CD4-positive, alpha-beta T cell (primary cell): ENCODE measurements around the gene AGBL4. TPM values are rescaled to one million over a fixed set of nuclear protein-coding genes. Genes with fewer than 3 reads are reported as not detected.

ENCODE experiments used
- ATAC-seq: fragments of 200-7000 bp; cut with Tn5 transposase; one replicate; pipeline ENCODE4 v1.10.0; 2022; ENCODE audit warnings: mild to moderate bottlenecking; ENCODE audit not compliant: poor library complexity
- CTCF ChIA-PET: fragments of 350-600 bp; sonication (Branson Sonifier 250); formaldehyde crosslinking; loops from one replicate; lab custom pipeline; 2021; ENCODE audit warnings: antibody characterized with exemption, inconsistent platforms; lab: Charles Lee
- POLR2A ChIA-PET: fragments of 350-600 bp; sonication (Branson Sonifier 250); formaldehyde crosslinking; loops from one replicate; lab custom pipeline; 2021; ENCODE audit warnings: antibody characterized with exemption, inconsistent platforms; lab: Charles Lee
- DNase-seq, 14 experiments: peaks; one replicate each; pipeline ENCODE4 v3.0.0-alpha.2; 2013 to 2020; ENCODE audit warnings: mixed read lengths in 2 of 14
- H3K27ac ChIP-seq, 2 donors: one replicate each; pipeline versions ENCODE4 v1.5.1 to v1.7.0; 2013; ENCODE audit warnings: low read length in 2 of 2, low read depth in 1 of 2, mild to moderate bottlenecking in 1 of 2
- H3K27me3 ChIP-seq, 2 experiments: 1 replicate in 1 of 2; 2 replicates in 1 of 2; pipeline versions ENCODE4 v1.6.1 to v1.7.0; 2013; ENCODE audit warnings: low read length in 2 of 2, control low read depth in 1 of 2, mild to moderate bottlenecking in 1 of 2, moderate library complexity in 1 of 2; ENCODE audit not compliant: insufficient read depth in 2 of 2, control insufficient read depth in 1 of 2
- H3K36me3 ChIP-seq: one replicate; pipeline ENCODE4 v1.6.1; 2013; ENCODE audit warnings: low read length, control low read depth; ENCODE audit not compliant: insufficient read depth
- H3K4me1 ChIP-seq: one replicate; pipeline ENCODE4 v1.6.1; 2013; ENCODE audit warnings: low read length, control low read depth; ENCODE audit not compliant: insufficient read depth
- H3K4me3 ChIP-seq: one replicate; pipeline ENCODE4 v1.5.1; 2013; ENCODE audit warnings: mild to moderate bottlenecking, low read length, moderate library complexity
- H3K9me3 ChIP-seq, 2 experiments: 1 replicate in 1 of 2; 2 replicates in 1 of 2; pipeline versions ENCODE4 v1.6.1 to v1.7.0; 2013; ENCODE audit warnings: low read length in 2 of 2, mild to moderate bottlenecking in 2 of 2, control low read depth in 1 of 2, moderate library complexity in 1 of 2; ENCODE audit not compliant: control insufficient read depth in 1 of 2, insufficient read depth in 1 of 2
- H3K27ac Mint-ChIP-seq: one replicate; pipeline ENCODE4 v1.8.0; 2020; ENCODE audit warnings: mixed read lengths
- H3K27me3 Mint-ChIP-seq: one replicate; pipeline ENCODE4 v1.8.0; 2021; ENCODE audit warnings: mixed read lengths
- H3K36me3 Mint-ChIP-seq: one replicate; pipeline ENCODE4 v1.8.0; 2021; ENCODE audit warnings: low read depth, mixed read lengths
- H3K4me1 Mint-ChIP-seq: one replicate; pipeline ENCODE4 v1.8.0; 2021; ENCODE audit warnings: low read depth, mixed read lengths
- H3K4me3 Mint-ChIP-seq: one replicate; pipeline ENCODE4 v1.8.0; 2020; ENCODE audit warnings: mild to moderate bottlenecking, mixed read lengths
- H3K9me3 Mint-ChIP-seq: one replicate; pipeline ENCODE4 v1.8.0; 2020; ENCODE audit warnings: mixed read lengths
- intact Hi-C, 2 experiments: fragments of 100-400 bp; cut with DNase I in 1 of 2; cut with micrococcal nuclease in 1 of 2; formaldehyde crosslinking; loops; one replicate each; pipeline versions ENCODE4 v1.15.1 to v1.9.0; 2023 to 2025; cut with DNase I, micrococcal nuclease
- total RNA-seq, 174 experiments: library from RNA in 2 of 174; stranded (reverse) in 2 of 174; gene quantifications; one replicate each; pipeline ENCODE4 v1.2.3 and lab custom pipeline; 2021 to 2026
- TF ChIP-seq, protein P1 (sequence below): fragments of 200-600 bp; IDR thresholded peaks from one replicate; pipeline ENCODE4 v1.8.0; 2022; ENCODE audit warnings: antibody characterized with exemption, mild to moderate bottlenecking

Gene AGBL4
- total RNA-seq, 2 experiments from 2014 or later: 0.11 TPM; not detected in 1

- CTCF ChIA-PET: no interaction called here
- POLR2A ChIA-PET: no interaction called here
- no peaks in the 10 kb centered on the region for H3K36me3 Mint-ChIP-seq
Observed at GRCh38 chr1:48820491-48820890, 1203.3 kb downstream of the AGBL4 start.

DNA sequence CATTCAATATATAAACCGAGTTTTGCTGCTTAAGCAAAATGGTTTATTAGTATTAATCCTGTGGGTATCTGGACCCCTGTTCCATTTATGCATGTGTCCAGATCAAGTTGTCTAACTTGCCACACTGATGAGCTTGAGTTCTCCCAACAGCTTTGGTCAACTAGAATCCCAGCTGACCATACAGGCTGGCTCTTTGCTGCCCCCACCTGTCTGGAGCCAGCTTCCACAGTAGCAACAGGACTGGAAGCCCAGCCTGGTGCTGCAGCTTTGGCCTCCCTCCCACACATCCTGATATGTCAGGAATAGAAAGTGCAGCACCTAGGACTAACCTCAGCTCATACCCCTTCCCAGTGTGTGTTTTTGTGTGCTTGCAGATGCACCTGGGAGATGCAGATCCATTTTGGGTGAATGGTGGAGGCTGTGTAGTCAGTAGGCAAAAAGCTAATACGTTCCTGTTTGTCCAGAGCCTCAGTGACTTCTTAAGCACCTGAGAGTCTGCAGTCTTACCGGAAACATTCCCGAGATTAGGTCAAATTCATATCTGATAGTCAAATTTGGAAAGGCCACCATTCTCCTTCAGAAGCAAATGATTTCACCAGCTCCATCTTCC is 1206.1 kb downstream of the AGBL4 start:
- ATAC-seq (no peak), DNase-seq (peak in 4 of 14 experiments; percentile 0 to 24 (median 11))
- H3K9me3 ChIP-seq: no peaks in the 10 kb centered on the region
- H3K27ac ChIP-seq: no peak overlapping the region
- no peak overlapping the region for H3K27ac Mint-ChIP-seq
- ChIA-PET POLR2A (no interaction called here), CTCF (no interaction called here)
- H3K36me3 ChIP-seq: no peaks in the 10 kb centered on the region
- H3K27me3 Mint-ChIP-seq: peaks cover 11% of the 10 kb centered on the region
- H3K36me3 Mint-ChIP-seq: no peaks in the 10 kb centered on the region
- intact Hi-C loops: loop anchor here in 1 of 2 experiments (5.0 kb wide), 1 partner anchor 140 kb away; no protein-coding TSS in a partner anchor
- TF ChIP-seq, protein P1, sequence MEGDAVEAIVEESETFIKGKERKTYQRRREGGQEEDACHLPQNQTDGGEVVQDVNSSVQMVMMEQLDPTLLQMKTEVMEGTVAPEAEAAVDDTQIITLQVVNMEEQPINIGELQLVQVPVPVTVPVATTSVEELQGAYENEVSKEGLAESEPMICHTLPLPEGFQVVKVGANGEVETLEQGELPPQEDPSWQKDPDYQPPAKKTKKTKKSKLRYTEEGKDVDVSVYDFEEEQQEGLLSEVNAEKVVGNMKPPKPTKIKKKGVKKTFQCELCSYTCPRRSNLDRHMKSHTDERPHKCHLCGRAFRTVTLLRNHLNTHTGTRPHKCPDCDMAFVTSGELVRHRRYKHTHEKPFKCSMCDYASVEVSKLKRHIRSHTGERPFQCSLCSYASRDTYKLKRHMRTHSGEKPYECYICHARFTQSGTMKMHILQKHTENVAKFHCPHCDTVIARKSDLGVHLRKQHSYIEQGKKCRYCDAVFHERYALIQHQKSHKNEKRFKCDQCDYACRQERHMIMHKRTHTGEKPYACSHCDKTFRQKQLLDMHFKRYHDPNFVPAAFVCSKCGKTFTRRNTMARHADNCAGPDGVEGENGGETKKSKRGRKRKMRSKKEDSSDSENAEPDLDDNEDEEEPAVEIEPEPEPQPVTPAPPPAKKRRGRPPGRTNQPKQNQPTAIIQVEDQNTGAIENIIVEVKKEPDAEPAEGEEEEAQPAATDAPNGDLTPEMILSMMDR: no peak
- H3K4me1 Mint-ChIP-seq: no peaks in the 10 kb centered on the region
- no peaks in the 10 kb centered on the region for H3K9me3 Mint-ChIP-seq
- H3K4me3 Mint-ChIP-seq: no peak overlapping the region
- H3K4me3 ChIP-seq: no peak overlapping the region
- no peaks in the 10 kb centered on the region for H3K4me1 ChIP-seq
- H3K27me3 ChIP-seq: no peaks in the 10 kb centered on the region

More at GRCh38 chr1:48820491-48820890, 1203.3 kb downstream of the AGBL4 start:
- Mint-ChIP-seq H3K4me1 (no peaks in the 10 kb centered on the region), H3K27ac (no peak overlapping the region), H3K4me3 (no peak overlapping the region), H3K9me3 (no peaks in the 10 kb centered on the region), H3K27me3 (peaks cover 12% of the 10 kb centered on the region)
- intact Hi-C loops: no loop called here
- Histone ChIP-seq H3K27ac (no peak overlapping the region), H3K36me3 (no peaks in the 10 kb centered on the region), H3K4me1 (no peaks in the 10 kb centered on the region), H3K27me3 (no peaks in the 10 kb centered on the region), H3K9me3 (no peaks in the 10 kb centered on the region), H3K4me3 (no peak overlapping the region)
- DNase-seq: no peak
- no peak for ATAC-seq
- TF ChIP-seq, protein P1: no peak

DNA sequence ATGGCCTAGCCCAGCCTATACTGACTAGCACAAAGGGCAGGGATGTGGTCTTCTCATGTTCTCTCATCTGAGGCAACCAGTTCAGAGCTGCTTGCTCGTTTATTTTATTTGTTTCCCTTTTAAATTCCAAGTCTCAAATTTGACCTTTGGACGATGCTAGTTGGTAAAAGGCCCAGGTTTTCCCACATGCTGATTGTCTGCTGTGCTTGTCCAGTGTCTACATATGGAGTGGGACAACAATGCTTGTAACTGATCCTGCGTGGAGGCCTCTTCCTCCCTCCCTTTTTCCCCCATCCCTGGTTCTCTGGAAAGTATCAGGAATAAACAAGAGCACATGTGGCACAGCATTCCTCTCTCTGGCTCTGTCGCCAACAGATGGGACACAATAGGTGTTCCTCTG is 1213.0 kb downstream of the AGBL4 start:
- H3K4me1 ChIP-seq: no peaks in the 10 kb centered on the region
- no peaks in the 10 kb centered on the region for H3K27me3 ChIP-seq
- no peak overlapping the region for H3K27ac ChIP-seq
- intact Hi-C loops: no loop called here
- Mint-ChIP-seq H3K27me3 (peaks cover 3% of the 10 kb centered on the region), H3K27ac (no peak overlapping the region), H3K36me3 (no peaks in the 10 kb centered on the region), H3K4me1 (no peaks in the 10 kb centered on the region), H3K9me3 (no peaks in the 10 kb centered on the region), H3K4me3 (no peak overlapping the region)
- CTCF ChIA-PET: no interaction called here
- TF ChIP-seq, protein P1: no peak
- no peak overlapping the region for H3K4me3 ChIP-seq
- POLR2A ChIA-PET: no interaction called here
- H3K9me3 ChIP-seq: no peaks in the 10 kb centered on the region
- no peaks in the 10 kb centered on the region for H3K36me3 ChIP-seq
- DNase-seq (no peak), ATAC-seq (no peak)
